Tibial nerve (tissue), 4 donors: ENCODE measurements around the gene SRP54.

ENCODE experiments used
- EP300 ChIP-seq, 2 donors: sonication (generic); formaldehyde crosslinking; IDR thresholded peaks; one replicate each; pipeline ENCODE4 v1.6.1; 2017; ENCODE audit warnings: antibody characterized with exemption in 2 of 2, mild to moderate bottlenecking in 1 of 2
- POLR2A ChIP-seq, 2 donors: fragments of 450-650 bp; IDR thresholded peaks; one replicate each; pipeline ENCODE4 v1.6.1; 2017; ENCODE audit warnings: antibody characterized with exemption in 2 of 2, mild to moderate bottlenecking in 2 of 2, moderate library complexity in 2 of 2
- TF ChIP-seq, protein P1 (sequence below), 5 experiments: fragments of 200-600 bp in 3 of 5; fragments of 450-650 bp in 2 of 5; sonication (generic) in 3 of 5; IDR thresholded peaks; one replicate each; pipeline ENCODE4 v1.5.1; 2016 to 2019; ENCODE audit warnings: antibody characterized with exemption in 5 of 5, mild to moderate bottlenecking in 3 of 5, moderate library complexity in 2 of 5

GRCh38 chr14:34937876-34938275, 44.9 kb upstream of the SRP54 start:
- TF ChIP-seq, protein P1, sequence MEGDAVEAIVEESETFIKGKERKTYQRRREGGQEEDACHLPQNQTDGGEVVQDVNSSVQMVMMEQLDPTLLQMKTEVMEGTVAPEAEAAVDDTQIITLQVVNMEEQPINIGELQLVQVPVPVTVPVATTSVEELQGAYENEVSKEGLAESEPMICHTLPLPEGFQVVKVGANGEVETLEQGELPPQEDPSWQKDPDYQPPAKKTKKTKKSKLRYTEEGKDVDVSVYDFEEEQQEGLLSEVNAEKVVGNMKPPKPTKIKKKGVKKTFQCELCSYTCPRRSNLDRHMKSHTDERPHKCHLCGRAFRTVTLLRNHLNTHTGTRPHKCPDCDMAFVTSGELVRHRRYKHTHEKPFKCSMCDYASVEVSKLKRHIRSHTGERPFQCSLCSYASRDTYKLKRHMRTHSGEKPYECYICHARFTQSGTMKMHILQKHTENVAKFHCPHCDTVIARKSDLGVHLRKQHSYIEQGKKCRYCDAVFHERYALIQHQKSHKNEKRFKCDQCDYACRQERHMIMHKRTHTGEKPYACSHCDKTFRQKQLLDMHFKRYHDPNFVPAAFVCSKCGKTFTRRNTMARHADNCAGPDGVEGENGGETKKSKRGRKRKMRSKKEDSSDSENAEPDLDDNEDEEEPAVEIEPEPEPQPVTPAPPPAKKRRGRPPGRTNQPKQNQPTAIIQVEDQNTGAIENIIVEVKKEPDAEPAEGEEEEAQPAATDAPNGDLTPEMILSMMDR (IDR thresholded peaks at IDR 0.05), result no peak
- TF ChIP-seq EP300 (IDR thresholded peaks at IDR 0.05), result no peak
- TF ChIP-seq POLR2A (IDR thresholded peaks at IDR 0.05), result no peak
